ENCODE results near the gene SPEF1.

- TF ChIP-seq, protein P1, sequence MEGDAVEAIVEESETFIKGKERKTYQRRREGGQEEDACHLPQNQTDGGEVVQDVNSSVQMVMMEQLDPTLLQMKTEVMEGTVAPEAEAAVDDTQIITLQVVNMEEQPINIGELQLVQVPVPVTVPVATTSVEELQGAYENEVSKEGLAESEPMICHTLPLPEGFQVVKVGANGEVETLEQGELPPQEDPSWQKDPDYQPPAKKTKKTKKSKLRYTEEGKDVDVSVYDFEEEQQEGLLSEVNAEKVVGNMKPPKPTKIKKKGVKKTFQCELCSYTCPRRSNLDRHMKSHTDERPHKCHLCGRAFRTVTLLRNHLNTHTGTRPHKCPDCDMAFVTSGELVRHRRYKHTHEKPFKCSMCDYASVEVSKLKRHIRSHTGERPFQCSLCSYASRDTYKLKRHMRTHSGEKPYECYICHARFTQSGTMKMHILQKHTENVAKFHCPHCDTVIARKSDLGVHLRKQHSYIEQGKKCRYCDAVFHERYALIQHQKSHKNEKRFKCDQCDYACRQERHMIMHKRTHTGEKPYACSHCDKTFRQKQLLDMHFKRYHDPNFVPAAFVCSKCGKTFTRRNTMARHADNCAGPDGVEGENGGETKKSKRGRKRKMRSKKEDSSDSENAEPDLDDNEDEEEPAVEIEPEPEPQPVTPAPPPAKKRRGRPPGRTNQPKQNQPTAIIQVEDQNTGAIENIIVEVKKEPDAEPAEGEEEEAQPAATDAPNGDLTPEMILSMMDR (IDR thresholded peaks at IDR 0.05; ENCODE audit: poor library complexity) = no peak
- TF ChIP-seq EZH2 (IDR thresholded peaks at IDR 0.05; ENCODE audit: borderline replicate concordance) = no peak
These were observed 42.9 kb downstream of the SPEF1 start for GRCh38 chr20:3738111-3739053.
